Activated CD4-positive, alpha-beta memory T cell treated with anti-CD3 and anti-CD28 coated beads, Interleukin-2, amount 10 ng/mL, durations not matched to agents 7 days and 5 days (primary cell): ENCODE measurements around the gene UNC13D. TPM values are rescaled to one million over a fixed set of nuclear protein-coding genes. Genes with fewer than 3 reads are reported as not detected.
"Not testable (repeated sequence)": the region's sequence is repeated elsewhere in the genome, so short reads cannot be mapped to it uniquely, and the experiment has no call there.

Experiments used
- CTCF ChIA-PET: fragments of 350-600 bp; sonication (Branson Sonifier 250); formaldehyde crosslinking; loops from one replicate; lab custom pipeline; 2021; ENCODE audit warnings: antibody characterized with exemption, inconsistent platforms; lab: Charles Lee
- POLR2A ChIA-PET: fragments of 350-600 bp; sonication (Branson Sonifier 250); formaldehyde crosslinking; loops from one replicate; lab custom pipeline; 2021; ENCODE audit warnings: antibody characterized with exemption; lab: Charles Lee
- DNase-seq: peaks from one replicate; pipeline ENCODE4 v3.0.0-alpha.2; 2020
- H3K27ac Mint-ChIP-seq: one replicate; pipeline ENCODE4 v1.8.0; 2021; ENCODE audit warnings: mild to moderate bottlenecking, mixed read lengths
- H3K27me3 Mint-ChIP-seq: one replicate; pipeline ENCODE4 v1.8.0; 2021; ENCODE audit warnings: mixed read lengths
- H3K36me3 Mint-ChIP-seq: one replicate; pipeline ENCODE4 v1.8.0; 2021; ENCODE audit warnings: low read depth, mixed read lengths
- H3K4me1 Mint-ChIP-seq: one replicate; pipeline ENCODE4 v1.8.0; 2021; ENCODE audit warnings: mixed read lengths
- H3K4me3 Mint-ChIP-seq: one replicate; pipeline ENCODE4 v1.8.0; 2021; ENCODE audit warnings: mild to moderate bottlenecking, mixed read lengths
- H3K9me3 Mint-ChIP-seq: one replicate; pipeline ENCODE4 v1.8.0; 2021; ENCODE audit warnings: mixed read lengths
- total RNA-seq, 2 experiments: library from RNA; stranded (reverse); gene quantifications; one replicate each; pipeline ENCODE4 v1.2.3, GENCODE V29; 2021

The UNC13D gene
- total RNA-seq, 2 experiments from 2014 or later, result 179 to 190 TPM

DNA sequence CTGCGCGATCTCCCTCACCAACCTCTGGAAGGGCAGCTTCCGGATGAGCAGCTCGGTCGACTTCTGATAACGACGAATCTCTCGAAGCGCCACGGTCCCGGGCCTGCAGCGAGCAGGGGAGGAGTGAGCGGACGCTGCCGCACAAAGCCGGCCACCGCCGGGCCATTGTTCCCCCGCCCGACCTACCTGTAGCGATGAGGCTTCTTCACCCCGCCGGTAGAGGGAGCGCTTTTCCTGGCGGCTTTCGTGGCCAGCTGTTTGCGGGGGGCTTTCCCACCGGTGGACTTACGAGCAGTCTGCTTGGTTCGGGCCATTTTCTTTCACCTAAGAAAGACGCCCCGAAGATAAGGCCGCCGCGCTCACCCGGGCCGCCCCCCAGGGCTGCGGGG lies 65.3 kb downstream of the UNC13D start:
- Mint-ChIP-seq H3K4me3 (peak overlapping the region; percentile 88), H3K4me1 (peaks cover 54% of the 10 kb centered on the region), H3K9me3 (no peaks in the 10 kb centered on the region), H3K27ac (peak overlapping the region; percentile 96), H3K36me3 (peaks cover 41% of the 10 kb centered on the region), H3K27me3 (no peaks in the 10 kb centered on the region)
- ChIA-PET POLR2A (interaction anchor here (0.6 to 9.6 kb wide), 19 partner anchors 9 to 576 kb away, joined by 3 to 214 read pairs (median 4); partner anchors contain the start of genes GALK1, SLC25A19, TRIM65 and UNC13D), CTCF (interaction anchor here (0.8 to 4.9 kb wide), 7 partner anchors 14 to 263 kb away, joined by 3 to 23 read pairs (median 5); partner anchors contain the start of genes GALK1, TSEN54 and WBP2)
- DNase-seq, result peak; percentile 81

GRCh38 chr17:75778066-75778860 lies 65.9 kb downstream of the UNC13D start:
- H3K9me3 Mint-ChIP-seq, H3K27me3 Mint-ChIP-seq, DNase-seq: not testable (repeated sequence)
- ChIA-PET POLR2A (interaction anchor here (0.6 to 9.6 kb wide), 22 partner anchors 7 to 577 kb away, joined by 3 to 214 read pairs (median 4); partner anchors contain the start of genes GALK1, SMIM5, TRIM65 and UNC13D), CTCF (interaction anchor here (0.8 to 4.9 kb wide), 8 partner anchors 13 to 262 kb away, joined by 3 to 23 read pairs (median 8); partner anchors contain the start of genes GALK1, TSEN54 and WBP2)
- Mint-ChIP-seq H3K4me3 (peak overlapping the region; percentile 88), H3K27ac (peak overlapping the region; percentile 96), H3K36me3 (peaks cover 41% of the 10 kb centered on the region), H3K4me1 (peaks cover 48% of the 10 kb centered on the region)

GRCh38 chr17:75777296-75777922 lies 66.8 kb downstream of the UNC13D start:
- ChIA-PET POLR2A (interaction anchor here (0.7 to 9.6 kb wide), 21 partner anchors 8 to 144 kb away, joined by 3 to 214 read pairs (median 9); partner anchors contain the start of genes GALK1, RECQL5, SAP30BP and SMIM5), CTCF (interaction anchor here (1.0 to 4.9 kb wide), 6 partner anchors 12 to 98 kb away, joined by 3 to 23 read pairs (median 8); partner anchors contain the start of gene GALK1)
- Mint-ChIP-seq H3K27me3 (no peaks in the 10 kb centered on the region), H3K9me3 (no peaks in the 10 kb centered on the region), H3K4me3 (peak overlapping the region; percentile 88), H3K27ac (peak overlapping the region; percentile 41), H3K36me3 (peaks cover 41% of the 10 kb centered on the region), H3K4me1 (peaks cover 42% of the 10 kb centered on the region)
- no peak for DNase-seq

Other genes with a start within 250 kb of the UNC13D start
- not detected for gene SMIM5, start 211.0 kb downstream of the UNC13D start, total RNA-seq
- 10 to 100 TPM; 38.3 TPM for gene RECQL5, start 177.2 kb downstream of the UNC13D start, total RNA-seq
- 10 to 100 TPM; 87.2 to 89.6 TPM for gene SAP30BP, start 177.1 kb downstream of the UNC13D start, total RNA-seq
- gene ITGB4, start 122.9 kb downstream of the UNC13D start, total RNA-seq, result under 1 TPM; 0.43 to 0.68 TPM
- gene GALK1, start 79.2 kb downstream of the UNC13D start, total RNA-seq, result 10 to 100 TPM; 40.0 to 40.6 TPM
- gene UNK, start 59.6 kb downstream of the UNC13D start, total RNA-seq, result 10 to 100 TPM; 26.1 TPM
- 100 to 1,000 TPM; 107 to 114 TPM for gene WBP2, start 10.9 kb upstream of the UNC13D start, total RNA-seq
- gene TRIM47, start 34.2 kb upstream of the UNC13D start, total RNA-seq, result 10 to 100 TPM; 31.9 to 33.8 TPM
- gene TRIM65, start 52.5 kb upstream of the UNC13D start, total RNA-seq, result 10 to 100 TPM; 24.9 to 26.1 TPM
- gene MRPL38, start 60.5 kb upstream of the UNC13D start, total RNA-seq, result 10 to 100 TPM; 79.9 to 85.0 TPM
- 10 to 100 TPM; 19.8 to 21.1 TPM for gene FBF1, start 96.6 kb upstream of the UNC13D start, total RNA-seq
- 10 to 100 TPM; 28.0 to 29.8 TPM for gene ACOX1, start 134.8 kb upstream of the UNC13D start, total RNA-seq
- 10 to 100 TPM; 13.5 to 16.3 TPM for gene TEN1, start 134.8 kb upstream of the UNC13D start, total RNA-seq
- gene CDK3, start 156.5 kb upstream of the UNC13D start, total RNA-seq, result 1 to 10 TPM; 5.2 to 5.6 TPM
- gene EVPL, start 182.9 kb upstream of the UNC13D start, total RNA-seq, result not detected
- 10 to 100 TPM; 92.8 to 94.6 TPM for gene SRP68, start 228.1 kb upstream of the UNC13D start, total RNA-seq
- gene GALR2, start 230.4 kb upstream of the UNC13D start, total RNA-seq, result under 1 TPM; 0.38 to 0.40 TPM
- gene ZACN, start 234.8 kb upstream of the UNC13D start, total RNA-seq, result under 1 TPM; 0.48 TPM